GM12891 (cell line): ENCODE measurements around the gene COQ7.

Experiments used
- PAX5 ChIP-seq: IDR thresholded peaks from 2 replicates; pipeline ENCODE4 v1.6.1; 2011; ENCODE audit warnings: low read length, moderate library complexity, mild to moderate bottlenecking; ENCODE audit not compliant: insufficient read depth, severe bottlenecking
- POLR2A ChIP-seq: IDR thresholded peaks from 2 replicates; pipeline ENCODE4 v1.6.1; 2011; ENCODE audit warnings: low read depth, low read length, control low read depth
- TAF1 ChIP-seq: IDR thresholded peaks from 2 replicates; pipeline ENCODE4 v1.6.1; 2011; ENCODE audit warnings: low read depth, low read length, control low read depth

DNA sequence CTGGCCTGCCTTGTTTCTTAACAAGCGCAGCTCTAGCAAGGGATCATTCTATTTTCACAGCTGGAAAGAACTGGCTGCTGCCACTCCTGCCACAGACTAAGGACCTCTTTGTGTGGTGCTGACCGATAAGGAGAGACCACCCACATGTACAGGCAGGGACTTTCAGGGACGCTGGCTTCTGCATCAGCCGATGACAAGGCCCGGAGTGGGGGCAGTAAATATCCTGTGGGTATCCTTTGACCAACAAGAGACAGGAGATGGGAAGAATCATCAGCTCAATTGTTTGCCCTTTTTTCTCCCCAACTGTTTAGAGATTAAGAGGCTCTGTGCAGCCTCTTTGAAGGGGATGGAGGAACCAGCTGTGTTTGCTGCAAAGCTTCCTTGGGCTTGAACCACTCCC, 37.2 kb downstream of the COQ7 start:
- TF ChIP-seq POLR2A (no peak), TAF1 (no peak), PAX5 (no peak)
